HEK293 (cell line): Measurements from ENCODE around the gene PEAK3.

ENCODE experiments used
- CTCF ChIA-PET: fragments of 350-600 bp; formaldehyde crosslinking; extraction: SDS; loops from one replicate; lab custom pipeline; 2021; ENCODE audit warnings: antibody characterized with exemption; lab: Yijun Ruan, JAX
- POLR2A ChIA-PET: fragments of 300-600 bp; formaldehyde crosslinking; extraction: SDS; loops from one replicate; lab custom pipeline; 2020; ENCODE audit warnings: antibody characterized with exemption, inconsistent platforms; lab: Yijun Ruan, JAX
- H3K27ac ChIP-seq: fragments of 200-500 bp; sonication (Bioruptor generic); 2 replicates; pipeline ENCODE4 v1.5.1; 2014; ENCODE audit warnings: low read depth, low read length, control low read depth, inconsistent platforms; ENCODE audit errors: extremely low read depth
- H3K36me3 ChIP-seq, 2 experiments: fragments of 200-500 bp in 1 of 2; sonication (Bioruptor generic) in 1 of 2; 1 replicate in 1 of 2; 2 replicates in 1 of 2; pipeline ENCODE4 v1.5.1; 2014 to 2017; ENCODE audit warnings: inconsistent platforms in 2 of 2, low read length in 2 of 2; ENCODE audit not compliant: control insufficient read depth in 2 of 2, insufficient read depth in 1 of 2
- H3K4me1 ChIP-seq: fragments of 200-500 bp; sonication (Bioruptor generic); 2 replicates; pipeline ENCODE4 v1.5.1; 2014; ENCODE audit warnings: mild to moderate bottlenecking, low read length, inconsistent platforms; ENCODE audit not compliant: control insufficient read depth, insufficient read depth
- H3K4me3 ChIP-seq: 2 replicates; pipeline ENCODE4 v1.5.1; 2011; ENCODE audit warnings: low read depth, mild to moderate bottlenecking, control low read depth, low read length, moderate library complexity
- H3K9me3 ChIP-seq: fragments of 200-500 bp; sonication (Bioruptor generic); 2 replicates; pipeline ENCODE4 v1.5.1; 2014; ENCODE audit warnings: low read depth, low read length, inconsistent platforms; ENCODE audit not compliant: control insufficient read depth, insufficient read depth
- BCL11A ChIP-seq: fragments of 450-650 bp; formaldehyde crosslinking; IDR thresholded peaks from 2 replicates; pipeline ENCODE4 v1.5.1; 2016; ENCODE audit warnings: low read depth, missing biosample characterization, missing genetic modification characterization
- GLIS1 ChIP-seq: fragments of 450-650 bp; formaldehyde crosslinking; IDR thresholded peaks from 2 replicates; pipeline ENCODE4 v1.5.1; 2016; ENCODE audit warnings: missing biosample characterization, missing genetic modification characterization
- GLIS2 ChIP-seq: fragments of 450-650 bp; formaldehyde crosslinking; IDR thresholded peaks from 2 replicates; pipeline ENCODE4 v1.5.1; 2016; ENCODE audit warnings: missing biosample characterization, missing genetic modification characterization
- IKZF3 ChIP-seq: fragments of 450-650 bp; IDR thresholded peaks from 2 replicates; pipeline ENCODE4 v1.5.0; 2018; ENCODE audit warnings: missing biosample characterization, mild to moderate bottlenecking, missing genetic modification characterization, moderate library complexity
- KLF8 ChIP-seq: fragments of 450-650 bp; formaldehyde crosslinking; IDR thresholded peaks from 2 replicates; pipeline ENCODE4 v1.5.1; 2016; ENCODE audit warnings: missing biosample characterization, missing genetic modification characterization
- RBAK ChIP-seq: fragments of 450-650 bp; formaldehyde crosslinking; IDR thresholded peaks from 2 replicates; pipeline ENCODE4 v1.5.1; 2016; ENCODE audit warnings: missing biosample characterization, missing genetic modification characterization
- SETDB1 ChIP-seq: IDR thresholded peaks from one replicate; pipeline ENCODE4 v1.6.1; 2017; ENCODE audit warnings: mild to moderate bottlenecking, low read length, moderate library complexity, mixed read lengths; ENCODE audit not compliant: insufficient read length
- WT1 ChIP-seq: fragments of 450-650 bp; formaldehyde crosslinking; IDR thresholded peaks from 2 replicates; pipeline ENCODE4 v1.5.1; 2016; ENCODE audit warnings: missing biosample characterization, missing genetic modification characterization
- ZBTB49 ChIP-seq: fragments of 450-650 bp; formaldehyde crosslinking; IDR thresholded peaks from 2 replicates; pipeline ENCODE4 v1.5.1; 2016; ENCODE audit warnings: missing biosample characterization, missing genetic modification characterization, low read depth
- ZNF274 ChIP-seq, 2 experiments: fragments of 200-500 bp in 1 of 2; fragments of 450-650 bp in 1 of 2; sonication (Bioruptor generic) in 1 of 2; formaldehyde crosslinking in 1 of 2; IDR thresholded peaks; 2 replicates each; pipeline versions ENCODE4 v1.5.1 to v1.6.1; 2014 to 2016; ENCODE audit warnings: borderline replicate concordance in 1 of 2, inconsistent platforms in 1 of 2, low read length in 1 of 2, missing biosample characterization in 1 of 2, missing genetic modification characterization in 1 of 2
- ZNF354C ChIP-seq: fragments of 450-650 bp; formaldehyde crosslinking; IDR thresholded peaks from 2 replicates; pipeline ENCODE4 v1.5.1; 2016; ENCODE audit warnings: missing biosample characterization, missing genetic modification characterization, low read depth, borderline replicate concordance
- ZNF416 ChIP-seq: fragments of 450-650 bp; formaldehyde crosslinking; IDR thresholded peaks from 2 replicates; pipeline ENCODE4 v1.5.1; 2016; ENCODE audit warnings: missing biosample characterization, missing genetic modification characterization
- ZNF501 ChIP-seq: fragments of 450-650 bp; formaldehyde crosslinking; IDR thresholded peaks from 2 replicates; pipeline ENCODE4 v1.5.1; 2016; ENCODE audit warnings: missing biosample characterization, missing genetic modification characterization
- ZNF549 ChIP-seq: fragments of 450-650 bp; IDR thresholded peaks from 2 replicates; pipeline ENCODE4 v1.5.1; 2018; ENCODE audit warnings: missing biosample characterization, missing genetic modification characterization, mild to moderate bottlenecking, inconsistent platforms, moderate library complexity
- ZNF558 ChIP-seq: fragments of 450-650 bp; formaldehyde crosslinking; IDR thresholded peaks from 2 replicates; pipeline ENCODE4 v1.5.1; 2016; ENCODE audit warnings: missing biosample characterization, missing genetic modification characterization
- ZNF600 ChIP-seq: fragments of 450-650 bp; formaldehyde crosslinking; IDR thresholded peaks from 2 replicates; pipeline ENCODE4 v1.5.1; 2016; ENCODE audit warnings: missing biosample characterization, missing genetic modification characterization
- ZNF610 ChIP-seq: fragments of 450-650 bp; formaldehyde crosslinking; IDR thresholded peaks from 2 replicates; pipeline ENCODE4 v1.5.1; 2016; ENCODE audit warnings: missing biosample characterization, missing genetic modification characterization, borderline replicate concordance
- ZNF626 ChIP-seq: fragments of 450-650 bp; sonication (Bioruptor Pico); formaldehyde crosslinking; IDR thresholded peaks from 2 replicates; pipeline ENCODE4 v1.5.1; 2018; ENCODE audit warnings: missing biosample characterization, missing genetic modification characterization, inconsistent platforms
- ZNF664 ChIP-seq: fragments of 450-650 bp; formaldehyde crosslinking; IDR thresholded peaks from 2 replicates; pipeline ENCODE4 v1.5.1; 2016; ENCODE audit warnings: missing biosample characterization, missing genetic modification characterization
- ZNF692 ChIP-seq: fragments of 450-650 bp; formaldehyde crosslinking; IDR thresholded peaks from 2 replicates; pipeline ENCODE4 v1.5.1; 2016; ENCODE audit warnings: missing biosample characterization, missing genetic modification characterization
- ZNF707 ChIP-seq: fragments of 450-650 bp; formaldehyde crosslinking; IDR thresholded peaks from 2 replicates; pipeline ENCODE4 v1.5.1; 2016; ENCODE audit warnings: missing biosample characterization, missing genetic modification characterization
- ZNF837 ChIP-seq: fragments of 450-650 bp; formaldehyde crosslinking; IDR thresholded peaks from 2 replicates; pipeline ENCODE4 v1.5.1; 2016; ENCODE audit warnings: missing biosample characterization, missing genetic modification characterization
- ZNF843 ChIP-seq: fragments of 450-650 bp; formaldehyde crosslinking; IDR thresholded peaks from 2 replicates; pipeline ENCODE4 v1.5.1; 2016; ENCODE audit warnings: missing biosample characterization, missing genetic modification characterization
- ZSCAN18 ChIP-seq: fragments of 450-650 bp; formaldehyde crosslinking; IDR thresholded peaks from 2 replicates; pipeline ENCODE4 v1.5.1; 2016; ENCODE audit warnings: missing biosample characterization, missing genetic modification characterization
- ZSCAN5A ChIP-seq: fragments of 450-650 bp; formaldehyde crosslinking; IDR thresholded peaks from 2 replicates; pipeline ENCODE4 v1.5.1; 2016; ENCODE audit warnings: missing biosample characterization, missing genetic modification characterization

Gene PEAK3

GRCh38 chr19:2273356-2274184 lies 8.4 kb downstream of the PEAK3 start (continued):
- no peak for TF ChIP-seq ZNF626 (tag by site-specific recombination)
- no peak for TF ChIP-seq ZNF707 (tag by site-specific recombination)
- no peak for TF ChIP-seq ZNF837 (tag by site-specific recombination)
- TF ChIP-seq ZNF274 (IDR thresholded peaks at IDR 0.05; ENCODE audit: low read length), result no peak
- no peak for TF ChIP-seq ZNF274 (tag by site-specific recombination; IDR thresholded peaks at IDR 0.05; ENCODE audit: borderline replicate concordance)
- TF ChIP-seq, all 188 proteins: peak for 81

- peak overlapping the region; percentile 98 for H3K27ac ChIP-seq
- CTCF ChIA-PET, result interaction anchor here (0.5 to 1.2 kb wide), 8 partner anchors 10 to 365 kb away, joined by 3 to 6 read pairs (median 4); no protein-coding TSS in a partner anchor
- H3K4me1 ChIP-seq, result 0 out of 2 replicates have a peak, but pooled peaks cover 5% of the 10 kb centered on the region
- H3K4me3 ChIP-seq, result peak overlapping the region; percentile 99
- peaks cover 6 to 32% of the 10 kb centered on the region in 2 experiments; a peak in 2 of 3 replicates for H3K36me3 ChIP-seq
- H3K9me3 ChIP-seq, result no peaks in the 10 kb centered on the region
- POLR2A ChIA-PET, result interaction anchor here (1.1 to 3.4 kb wide), 2 partner anchors 57 to 205 kb away, joined by 4 to 18 read pairs; partner anchors contain the start of genes GADD45B, LSM7 and SPPL2B
- TF ChIP-seq IKZF3 (tag by site-specific recombination) (no peak), ZNF692 (0 out of 2 replicates have a peak, but pooled peaks have one; percentile 3), ZSCAN18 (tag by site-specific recombination) (no peak), ZNF843 (tag by site-specific recombination) (no peak), ZNF501 (no peak), RBAK (no peak), KLF8 (tag by site-specific recombination) (peak; percentile 85; the same call in 1 of the 2 replicates), GLIS2 (tag by site-specific recombination) (peak; percentile 90), ZNF354C (tag by site-specific recombination) (no peak), BCL11A (peak; percentile 90), ZNF664 (tag by site-specific recombination) (no peak), SETDB1 (no peak), WT1 (tag by site-specific recombination) (no peak), ZNF549 (tag by site-specific recombination) (no peak), ZNF600 (tag by site-specific recombination) (peak; percentile 70), ZNF610 (no peak), ZNF416 (tag by site-specific recombination) (no peak), ZBTB49 (tag by site-specific recombination) (no peak), ZSCAN5A (tag by site-specific recombination) (no peak), ZNF558 (tag by site-specific recombination) (no peak), GLIS1 (tag by site-specific recombination) (peak; percentile 91)
Measured at GRCh38 chr19:2271234-2272103, 10.5 kb downstream of the PEAK3 start.
